Astrocyte (in vitro differentiated cells and primary cell): ENCODE measurements around the gene FBXW8.

ENCODE experiments used
- EZH2 ChIP-seq: IDR thresholded peaks from 2 replicates; pipeline ENCODE4 v1.6.1; 2012; ENCODE audit warnings: mild to moderate bottlenecking, low read length, inconsistent platforms; ENCODE audit not compliant: insufficient read depth
- TF ChIP-seq, protein P1 (sequence below): IDR thresholded peaks from 2 replicates; pipeline ENCODE4 v1.5.1; 2011; ENCODE audit warnings: low read depth, mild to moderate bottlenecking, inconsistent platforms, low read length, moderate library complexity; ENCODE audit not compliant: insufficient read depth

DNA sequence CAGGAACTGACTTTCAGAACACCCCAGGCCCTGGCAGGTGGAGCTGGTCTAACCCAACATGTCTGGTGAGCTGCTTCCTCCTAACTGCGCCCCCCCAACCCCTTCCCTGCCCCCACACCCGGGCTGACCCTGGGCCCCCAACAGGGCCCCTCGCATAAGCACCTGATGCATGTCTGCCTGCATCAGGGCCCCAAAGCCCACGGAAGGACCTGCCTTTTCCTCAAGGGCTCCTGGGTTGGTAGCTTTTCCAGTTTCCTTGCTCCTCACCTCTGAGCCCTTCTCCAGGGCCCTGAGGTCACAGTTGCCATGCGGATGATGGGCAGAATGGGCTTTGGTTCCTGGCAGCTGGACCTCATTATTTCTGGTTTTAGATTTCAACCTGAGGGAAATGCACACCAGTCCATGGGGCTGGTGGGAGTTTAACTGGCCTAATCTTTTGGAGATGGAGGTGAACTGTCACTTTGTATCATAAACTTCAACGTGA lies 170.0 kb downstream of the FBXW8 start:
- TF ChIP-seq, protein P1, sequence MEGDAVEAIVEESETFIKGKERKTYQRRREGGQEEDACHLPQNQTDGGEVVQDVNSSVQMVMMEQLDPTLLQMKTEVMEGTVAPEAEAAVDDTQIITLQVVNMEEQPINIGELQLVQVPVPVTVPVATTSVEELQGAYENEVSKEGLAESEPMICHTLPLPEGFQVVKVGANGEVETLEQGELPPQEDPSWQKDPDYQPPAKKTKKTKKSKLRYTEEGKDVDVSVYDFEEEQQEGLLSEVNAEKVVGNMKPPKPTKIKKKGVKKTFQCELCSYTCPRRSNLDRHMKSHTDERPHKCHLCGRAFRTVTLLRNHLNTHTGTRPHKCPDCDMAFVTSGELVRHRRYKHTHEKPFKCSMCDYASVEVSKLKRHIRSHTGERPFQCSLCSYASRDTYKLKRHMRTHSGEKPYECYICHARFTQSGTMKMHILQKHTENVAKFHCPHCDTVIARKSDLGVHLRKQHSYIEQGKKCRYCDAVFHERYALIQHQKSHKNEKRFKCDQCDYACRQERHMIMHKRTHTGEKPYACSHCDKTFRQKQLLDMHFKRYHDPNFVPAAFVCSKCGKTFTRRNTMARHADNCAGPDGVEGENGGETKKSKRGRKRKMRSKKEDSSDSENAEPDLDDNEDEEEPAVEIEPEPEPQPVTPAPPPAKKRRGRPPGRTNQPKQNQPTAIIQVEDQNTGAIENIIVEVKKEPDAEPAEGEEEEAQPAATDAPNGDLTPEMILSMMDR = no peak
- no peak for TF ChIP-seq EZH2
